ENCODE measurements around the gene GFRA1.

Gene GFRA1

GRCh38 chr10:116026315-116026714 is 246.7 kb downstream of the GFRA1 start:
- no peak for DNase-seq (ENCODE audit: low spot score)

GRCh38 chr10:116024271-116024878 is 248.6 kb downstream of the GFRA1 start:
- no peak for DNase-seq (ENCODE audit: low spot score)

- DNase-seq (ENCODE audit: low spot score), result no peak
Observed at GRCh38 chr10:116017405-116017804, 255.6 kb downstream of the GFRA1 start.

- no peak for DNase-seq (ENCODE audit: low spot score)
Observed at GRCh38 chr10:116015583-116016333, 257.2 kb downstream of the GFRA1 start.

GRCh38 chr10:116014871-116015582 is 258.0 kb downstream of the GFRA1 start:
- DNase-seq (ENCODE audit: low spot score), result no peak

GRCh38 chr10:116014326-116014725 is 258.7 kb downstream of the GFRA1 start:
- no peak for DNase-seq (ENCODE audit: low spot score)

- no peak for DNase-seq (ENCODE audit: low spot score)
Observed at GRCh38 chr10:116011929-116012328, 261.1 kb downstream of the GFRA1 start.

GRCh38 chr10:116007256-116007891 is 265.6 kb downstream of the GFRA1 start:
- no peak for DNase-seq (ENCODE audit: low spot score)
